K562 (cell line): Measurements from ENCODE around the gene ZNF407. TPM values are rescaled to one million over a fixed set of nuclear protein-coding genes. Genes with fewer than 3 reads are reported as not detected.

ENCODE experiments used
- ATAC-seq: fragments of 200-7000 bp; cut with Tn5 transposase; 3 replicates; pipeline ENCODE4 v1.9.1; 2020; ENCODE audit warnings: moderate library complexity
- BruUV-seq: library from RNA; stranded (reverse); fragments of 400-500 nt; replicated peaks from 2 replicates; lab custom pipeline; 2021; lab: Mats Ljungman, UMichigan
- CTCF ChIA-PET: fragments of 300-600 bp; formaldehyde crosslinking; extraction: SDS; loops from one replicate; lab custom pipeline; 2021; ENCODE audit warnings: low intra/inter-chr PET ratio; lab: Yijun Ruan, JAX
- POLR2A ChIA-PET: fragments of 300-600, 350-650 bp; sonication (Branson Sonifier 250); formaldehyde crosslinking; extraction: SDS; loops from one replicate; lab custom pipeline; 2021; ENCODE audit warnings: antibody characterized with exemption, inconsistent platforms; lab: Yijun Ruan, JAX
- DNase-seq, 4 experiments: peaks; one replicate each; pipeline versions ENCODE4 v3.0.0 to v3.0.0-alpha.2; 2011 to 2018; ENCODE audit warnings: low spot score in 3 of 4, mixed read lengths in 3 of 4; ENCODE audit errors: extremely low read depth in 1 of 4
- FAIRE-seq: peaks from 2 replicates; lab custom pipeline; 2011; peaks lifted over from hg19 to GRCh38; lab: Jason Lieb, UNC
- H2AFZ ChIP-seq: 2 replicates; pipeline ENCODE4 v1.6.0; 2011; ENCODE audit warnings: low read depth, low read length, control low read depth, inconsistent platforms
- H3K27ac ChIP-seq: fragments of 200-600 bp; 3 replicates; pipeline ENCODE4 v1.8.0; 2011; ENCODE audit warnings: low read depth, mild to moderate bottlenecking, control low read depth, inconsistent platforms, low read length, moderate library complexity, mixed read lengths; ENCODE audit errors: extremely low read depth
- H3K27me3 ChIP-seq, 2 experiments: fragments of 300-600 bp in 1 of 2; 2 replicates in 1 of 2; 3 replicates in 1 of 2; pipeline versions ENCODE4 v1.6.0 to v1.8.0; 2011; ENCODE audit warnings: inconsistent platforms in 2 of 2, low read length in 2 of 2, mild to moderate bottlenecking in 1 of 2, mixed read lengths in 1 of 2, moderate library complexity in 1 of 2; ENCODE audit not compliant: control insufficient read depth in 2 of 2, insufficient read depth in 2 of 2
- H3K36me3 ChIP-seq: fragments of 300-600 bp; 3 replicates; pipeline ENCODE4 v1.8.0; 2011; ENCODE audit warnings: mild to moderate bottlenecking, low read length, inconsistent platforms; ENCODE audit not compliant: control insufficient read depth, insufficient read depth
- H3K4me1 ChIP-seq, 2 experiments: fragments of 200-600 bp in 1 of 2; replicated peaks in 1 of 2; 2 replicates in 1 of 2; 3 replicates in 1 of 2; pipeline versions ENCODE4 v1.5.1 to v1.8.0; 2011; ENCODE audit warnings: inconsistent platforms in 2 of 2, low read length in 2 of 2, mild to moderate bottlenecking in 1 of 2, mixed read lengths in 1 of 2, moderate library complexity in 1 of 2; ENCODE audit not compliant: control insufficient read depth in 2 of 2, insufficient read depth in 2 of 2
- H3K4me2 ChIP-seq: 2 replicates; pipeline ENCODE4 v1.6.1; 2011; ENCODE audit warnings: low read length, control low read depth, inconsistent platforms, mixed read lengths; ENCODE audit not compliant: insufficient read depth
- H3K4me3 ChIP-seq: fragments of 200-600 bp; sonication (generic), shearing (Covaris generic); 2 replicates; pipeline ENCODE4 v1.5.1; 2016; ENCODE audit warnings: control low read depth, inconsistent platforms
- H3K79me2 ChIP-seq: fragments of 200-600 bp; 3 replicates; pipeline ENCODE4 v1.8.0; 2011; ENCODE audit warnings: low read length, inconsistent platforms; ENCODE audit not compliant: control insufficient read depth, insufficient read depth
- H3K9ac ChIP-seq, 2 experiments: 2 replicates each; pipeline versions ENCODE4 v1.6.0 to v1.6.1; 2011; ENCODE audit warnings: low read depth in 2 of 2, low read length in 2 of 2, control low read depth in 1 of 2, inconsistent platforms in 1 of 2, mild to moderate bottlenecking in 1 of 2, mixed read lengths in 1 of 2; ENCODE audit not compliant: insufficient read depth in 1 of 2
- H3K9me1 ChIP-seq: one replicate; pipeline ENCODE4 v1.6.0; 2011; ENCODE audit warnings: inconsistent platforms, mild to moderate bottlenecking, low read length, moderate library complexity; ENCODE audit not compliant: control insufficient read depth, insufficient read depth
- H3K9me3 ChIP-seq: replicated peaks from 2 replicates; pipeline ENCODE4 v1.5.1; 2011; ENCODE audit warnings: low read depth, low read length, inconsistent platforms; ENCODE audit not compliant: control insufficient read depth, insufficient read depth
- H4K20me1 ChIP-seq: replicated peaks from 2 replicates; pipeline ENCODE4 v1.6.1; 2011; ENCODE audit warnings: low read length, inconsistent platforms, mixed read lengths; ENCODE audit not compliant: control insufficient read depth, insufficient read depth
- ARID2 ChIP-seq: fragments of 450-650 bp; IDR thresholded peaks from 2 replicates; pipeline ENCODE4 v1.6.1; 2017; ENCODE audit warnings: antibody characterized with exemption, mild to moderate bottlenecking
- CHD2 ChIP-seq: IDR thresholded peaks from 2 replicates; pipeline ENCODE4 v1.6.1; 2011; ENCODE audit warnings: low read depth, low read length
- HSF4 ChIP-seq: fragments of 250-450 bp; sonication (Bioruptor Pico); IDR thresholded peaks from 2 replicates; pipeline ENCODE4 v2.1.2; 2022; ENCODE audit warnings: mild to moderate bottlenecking, moderate library complexity, borderline replicate concordance
- MBD1 ChIP-seq: fragments of 250-450 bp; sonication (Bioruptor Pico); IDR thresholded peaks from 2 replicates; pipeline ENCODE4 v1.8.0; 2022; ENCODE audit warnings: inconsistent platforms
- NR3C1 ChIP-seq: sonication (generic); formaldehyde crosslinking; IDR thresholded peaks from 2 replicates; pipeline ENCODE4 v1.8.1; 2022; ENCODE audit warnings: missing genetic modification reagents
- POU5F1 ChIP-seq: fragments of 150-350 bp; IDR thresholded peaks from 2 replicates; pipeline ENCODE4 v1.6.1; 2014; ENCODE audit warnings: borderline replicate concordance, low read length, low read depth, mild to moderate bottlenecking; ENCODE audit not compliant: partially characterized antibody
- RBM22 ChIP-seq: fragments of 200-400 bp; formaldehyde crosslinking; IDR thresholded peaks from 2 replicates; pipeline ENCODE4 v1.6.1; 2018; ENCODE audit warnings: low read length, low read depth; ENCODE audit not compliant: poor library complexity, severe bottlenecking
- ZBTB26 ChIP-seq: fragments of 450-650 bp; formaldehyde crosslinking; IDR thresholded peaks from 2 replicates; pipeline ENCODE4 v1.4.0; 2022; ENCODE audit warnings: missing genetic modification characterization
- ZFP36 ChIP-seq: fragments of 150-350 bp; IDR thresholded peaks from 2 replicates; pipeline ENCODE4 v1.6.1; 2018; ENCODE audit warnings: low read length, low read depth; ENCODE audit not compliant: partially characterized antibody
- ZNF197 ChIP-seq: fragments of 200-800 bp; sonication (Bioruptor generic); IDR thresholded peaks from 2 replicates; pipeline ENCODE4 v1.6.1; 2016; ENCODE audit warnings: low read depth, missing genetic modification characterization, missing compliant biosample characterization
- WGBS: fragments of 100-300 bp; shearing (Covaris generic); methylation state at CpG from one replicate; pipeline ENCODE4 v1.1.6; 2016; ENCODE audit warnings: low coverage, mixed read lengths; ENCODE audit not compliant: insufficient coverage; ENCODE audit errors: missing lambda C conversion rate; 5-methylcytosine and 5-hydroxymethylcytosine counted together
- in situ Hi-C: fragments of 300-500 bp; cut with MboI; formaldehyde crosslinking; loops from 4 replicates; pipeline ENCODE4 v1.15.0; 2018; ENCODE audit warnings: inconsistent platforms, mixed read lengths
- intact Hi-C: fragments of 100-400 bp; cut with micrococcal nuclease; formaldehyde crosslinking; loops from 2 replicates; pipeline ENCODE4 v1.14.2; 2022
- polyA plus RNA-seq, 8 experiments: library from polyadenylated mRNA; depleted of rRNA in 4 of 8; stranded (reverse) in 5 of 8; unstranded in 3 of 8; fragments of >200 nt; fragmentation: Nextera tagmentation in 2 of 8; fragmentation: Illumina TruSeq in 1 of 8; extraction: Ambion mirVana in 2 of 8; extraction: Trizol in 1 of 8; gene quantifications; 2 replicates each; pipeline versions ENCODE4 v1.2.1 to v1.2.3, GENCODE V29; 2011 to 2014; ENCODE audit warnings: inconsistent platforms in 1 of 8, missing spikeins in 1 of 8
- total RNA-seq, 7 experiments: library from RNA; depleted of rRNA in 6 of 7; stranded (reverse); fragments of >200 nt in 6 of 7; fragmentation: Illumina TruSeq in 2 of 7; extraction: Trizol in 2 of 7; gene quantifications; 2 replicates each; pipeline versions ENCODE4 v1.2.1 to v1.2.3, GENCODE V29; 2011 to 2021; ENCODE audit warnings: low replicate concordance in 1 of 7

The ZNF407 gene
- total and polyA plus RNA-seq, 9 of the 15 experiments (the other 6 are each of a cell fraction or from before 2014, with no cell fraction given) = 0.21 to 5.4 (median 2.3) TPM

GRCh38 chr18:74610860-74611259 lies 13.2 kb downstream of the ZNF407 start:
- no peaks in the 10 kb centered on the region for H3K79me2 ChIP-seq
- H3K4me3 ChIP-seq = no peak overlapping the region
- no peak for ATAC-seq
- DNase-seq = no peak
- BruUV-seq = no TSS peak
- no peaks in the 10 kb centered on the region for H3K9me3 ChIP-seq
- no peaks in the 10 kb centered on the region for H3K27me3 ChIP-seq
- WGBS = 50% methylated on average over 1 of the region's 1 CpG
- FAIRE-seq = no peak
- intact Hi-C loops (no loop called here), in situ Hi-C loops (no loop called here)
- no peaks in the 10 kb centered on the region for H4K20me1 ChIP-seq
- TF ChIP-seq ZBTB26 (CRISPR knock-in tag) (no peak), POU5F1 (no peak)
- H3K4me2 ChIP-seq = no peak overlapping the region
- H3K9ac ChIP-seq = no peak overlapping the region
- POLR2A ChIA-PET = no interaction called here
- CTCF ChIA-PET = no interaction called here
- no peaks in the 10 kb centered on the region for H3K36me3 ChIP-seq
- no peak overlapping the region for H2AFZ ChIP-seq
- H3K9me1 ChIP-seq = no peaks in the 10 kb centered on the region
- H3K27ac ChIP-seq = no peak overlapping the region
- H3K4me1 ChIP-seq = no peaks in the 10 kb centered on the region

- Histone ChIP-seq H3K4me1 (no peaks in the 10 kb centered on the region), H3K9ac (no peak overlapping the region), H3K27me3 (no peaks in the 10 kb centered on the region), H2AFZ (no peak overlapping the region), H3K9me1 (no peaks in the 10 kb centered on the region), H3K9me3 (no peaks in the 10 kb centered on the region), H3K36me3 (no peaks in the 10 kb centered on the region), H3K4me2 (no peak overlapping the region), H3K79me2 (no peaks in the 10 kb centered on the region), H3K4me3 (no peak overlapping the region), H4K20me1 (no peaks in the 10 kb centered on the region), H3K27ac (no peak overlapping the region)
- BruUV-seq = no TSS peak
- intact Hi-C loops = no loop called here
- no peak for ATAC-seq
- in situ Hi-C loops = no loop called here
- 56% methylated on average over 4 of the region's 4 CpGs for WGBS
- CTCF ChIA-PET = no interaction called here
- POLR2A ChIA-PET = no interaction called here
- no peak for DNase-seq
- FAIRE-seq = no peak
- TF ChIP-seq HSF4 (CRISPR knock-in tag) (no peak), MBD1 (CRISPR knock-in tag) (no peak), ZNF197 (CRISPR knock-in tag) (no peak), RBM22 (no peak), ZFP36 (no peak), CHD2 (no peak), ARID2 (no peak), NR3C1 (CRISPR knock-in tag) (no peak)
Measured at GRCh38 chr18:74611765-74612164, 14.1 kb downstream of the ZNF407 start.
